Measurements from ENCODE around the gene TBCD.

DNA sequence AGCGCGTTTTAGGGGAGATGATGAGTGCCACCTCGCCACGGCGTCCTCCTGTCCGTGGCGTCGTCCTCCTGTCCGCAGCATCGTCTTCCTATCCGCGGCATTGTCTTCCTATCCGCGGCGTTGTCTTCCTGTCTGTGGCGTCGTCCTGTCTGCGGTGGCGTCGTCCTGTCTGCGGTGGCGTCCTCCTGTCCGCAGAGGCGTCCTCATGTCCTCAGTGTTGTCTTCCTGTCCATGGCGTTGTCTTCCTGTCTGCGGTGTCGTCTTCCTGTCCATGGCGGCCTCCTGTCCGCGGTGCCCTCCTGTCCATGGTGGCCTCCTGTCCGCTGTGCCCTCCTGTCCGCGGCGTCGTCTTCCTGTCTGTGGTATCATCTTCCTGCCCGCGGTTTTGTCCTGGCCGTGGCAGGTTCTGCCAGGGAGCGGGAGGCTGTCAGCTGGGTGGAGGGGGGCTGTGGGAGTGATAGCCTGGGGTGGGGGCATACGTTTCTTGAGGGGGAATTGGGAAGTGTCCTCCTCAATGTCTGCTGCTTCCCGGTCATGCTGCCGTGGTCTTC, 30.9 kb downstream of the TBCD start:
- TF ChIP-seq EZH2 (optimal IDR thresholded peaks at IDR 0.05; ENCODE audit: low read depth, low read length) (no peak), EZH2phosphoT487 (IDR thresholded peaks at IDR 0.05; ENCODE audit: low read length) (no peak)
- TF ChIP-seq, protein P1, sequence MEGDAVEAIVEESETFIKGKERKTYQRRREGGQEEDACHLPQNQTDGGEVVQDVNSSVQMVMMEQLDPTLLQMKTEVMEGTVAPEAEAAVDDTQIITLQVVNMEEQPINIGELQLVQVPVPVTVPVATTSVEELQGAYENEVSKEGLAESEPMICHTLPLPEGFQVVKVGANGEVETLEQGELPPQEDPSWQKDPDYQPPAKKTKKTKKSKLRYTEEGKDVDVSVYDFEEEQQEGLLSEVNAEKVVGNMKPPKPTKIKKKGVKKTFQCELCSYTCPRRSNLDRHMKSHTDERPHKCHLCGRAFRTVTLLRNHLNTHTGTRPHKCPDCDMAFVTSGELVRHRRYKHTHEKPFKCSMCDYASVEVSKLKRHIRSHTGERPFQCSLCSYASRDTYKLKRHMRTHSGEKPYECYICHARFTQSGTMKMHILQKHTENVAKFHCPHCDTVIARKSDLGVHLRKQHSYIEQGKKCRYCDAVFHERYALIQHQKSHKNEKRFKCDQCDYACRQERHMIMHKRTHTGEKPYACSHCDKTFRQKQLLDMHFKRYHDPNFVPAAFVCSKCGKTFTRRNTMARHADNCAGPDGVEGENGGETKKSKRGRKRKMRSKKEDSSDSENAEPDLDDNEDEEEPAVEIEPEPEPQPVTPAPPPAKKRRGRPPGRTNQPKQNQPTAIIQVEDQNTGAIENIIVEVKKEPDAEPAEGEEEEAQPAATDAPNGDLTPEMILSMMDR (IDR thresholded peaks at IDR 0.05; ENCODE audit: low read length), result no peak
